HG03571 (cell line): ENCODE measurements around the gene ADAM11.

Experiments used
- ATAC-seq: cut with Tn5 transposase; IDR thresholded peaks from one replicate; pipeline ENCODE4 v1.9.1; 2021; ENCODE audit not compliant: unreplicated experiment

ADAM11 gene

GRCh38 chr17:44757045-44757917 lies 1.5 kb upstream of the ADAM11 start:
- ATAC-seq: no peak

DNA sequence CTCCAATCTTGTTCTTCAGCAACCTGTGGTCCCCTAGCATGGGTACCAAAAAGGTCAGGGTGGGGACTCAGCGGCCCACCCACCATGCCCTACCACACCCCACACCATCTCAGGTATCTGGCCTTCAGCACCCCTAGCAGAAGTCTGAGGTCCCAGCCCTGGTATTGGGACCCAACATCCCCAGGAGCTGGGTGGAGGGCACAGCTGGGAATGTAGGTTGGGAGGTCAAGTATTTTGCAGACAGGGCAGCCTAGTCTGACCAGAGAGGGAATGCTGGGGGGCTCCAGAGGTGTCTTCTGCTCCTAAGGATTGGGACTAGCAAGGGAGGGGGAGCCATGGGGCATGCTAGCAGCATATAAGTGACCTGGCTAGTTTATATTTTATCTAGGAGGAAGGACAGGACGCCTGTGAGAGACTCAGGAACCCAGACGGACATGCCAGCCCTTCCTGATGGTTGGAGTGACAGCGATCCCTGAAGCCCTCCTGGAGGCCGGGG lies 822 bp upstream of the ADAM11 start:
- ATAC-seq: no peak

DNA sequence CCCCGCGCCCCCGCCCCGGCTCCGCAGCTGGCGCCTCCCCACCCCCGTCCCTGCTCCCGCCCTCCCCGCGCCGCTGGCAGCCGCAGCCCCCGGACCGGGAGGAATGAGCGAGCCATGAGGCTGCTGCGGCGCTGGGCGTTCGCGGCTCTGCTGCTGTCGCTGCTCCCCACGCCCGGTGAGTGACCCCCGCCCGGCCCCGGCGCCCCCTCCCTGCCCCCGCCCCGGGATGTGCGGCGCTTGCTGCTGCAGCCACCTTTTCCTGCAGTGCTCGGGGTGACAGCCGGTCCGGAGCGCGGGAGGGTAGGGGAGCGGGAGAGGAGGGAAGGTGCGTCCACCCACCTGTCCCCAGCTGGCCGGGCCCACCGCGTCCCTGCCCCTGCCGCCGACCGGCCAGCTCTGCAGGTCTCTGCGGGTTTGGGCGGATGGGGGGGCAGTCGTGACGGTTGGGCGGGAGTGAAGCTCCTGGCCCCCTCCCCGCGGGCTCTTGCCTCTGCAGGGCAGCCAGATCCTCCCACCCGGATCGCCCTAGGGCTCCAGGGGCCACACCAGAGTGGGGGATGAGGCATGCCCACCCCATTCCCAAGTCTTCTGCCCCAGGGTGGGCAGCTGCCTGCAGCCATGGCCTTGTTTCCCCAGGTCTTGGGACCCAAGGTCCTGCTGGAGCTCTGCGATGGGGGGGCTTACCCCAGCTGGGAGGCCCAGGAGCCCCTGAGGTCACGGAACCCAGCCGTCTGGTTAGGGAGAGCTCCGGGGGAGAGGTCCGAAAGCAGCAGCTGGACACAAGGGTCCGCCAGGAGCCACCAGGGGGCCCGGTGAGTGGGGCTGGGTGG lies 513 bp downstream of the ADAM11 start:
- no peak for ATAC-seq

GRCh38 chr17:44759916-44760243 lies 1.1 kb downstream of the ADAM11 start:
- no peak for ATAC-seq

- ATAC-seq: no peak
Measured at GRCh38 chr17:44760474-44761308, 1.9 kb downstream of the ADAM11 start.

DNA sequence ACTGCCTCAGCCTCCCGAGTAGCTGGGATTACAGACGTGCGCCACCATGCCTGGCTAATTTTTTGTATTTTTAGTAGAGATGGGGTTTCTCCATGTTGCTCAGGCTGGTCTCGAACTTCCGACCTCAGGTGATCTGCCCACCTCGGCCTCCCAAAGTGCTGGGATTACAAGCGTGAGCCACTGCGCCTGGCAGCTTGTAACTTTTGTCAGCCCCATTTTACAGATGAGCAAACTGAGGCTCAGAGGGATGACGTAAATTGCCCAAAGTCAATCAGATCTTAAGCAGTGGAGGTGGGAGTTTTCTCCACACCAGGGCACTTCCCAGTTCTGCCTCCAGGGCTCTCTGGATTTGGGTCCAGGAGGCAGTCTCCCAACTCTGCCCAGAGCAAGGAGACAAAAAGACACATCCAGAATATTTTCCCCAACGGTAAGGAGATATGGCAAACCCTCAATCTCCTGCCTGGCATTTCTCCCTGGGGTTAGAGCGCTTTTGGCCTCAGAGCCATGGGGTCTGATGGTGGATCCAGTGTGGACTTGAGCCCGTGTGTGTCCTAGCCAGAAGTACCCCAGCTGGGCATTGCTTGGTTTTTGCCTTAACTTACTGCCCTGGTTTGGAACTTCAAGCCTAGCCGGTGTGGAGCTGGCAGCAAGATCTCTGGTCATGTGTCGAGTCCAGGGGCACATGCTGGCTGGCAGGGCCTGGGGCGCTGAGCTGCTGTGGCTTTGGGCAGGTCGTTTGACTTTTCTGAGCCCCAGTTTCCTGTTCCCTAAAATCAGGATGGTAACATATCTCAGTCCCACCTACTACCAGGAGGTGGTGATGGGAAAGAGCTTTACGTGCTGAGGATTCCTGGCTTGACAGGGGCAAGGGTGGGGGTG lies 3.4 kb downstream of the ADAM11 start:
- ATAC-seq: no peak

DNA sequence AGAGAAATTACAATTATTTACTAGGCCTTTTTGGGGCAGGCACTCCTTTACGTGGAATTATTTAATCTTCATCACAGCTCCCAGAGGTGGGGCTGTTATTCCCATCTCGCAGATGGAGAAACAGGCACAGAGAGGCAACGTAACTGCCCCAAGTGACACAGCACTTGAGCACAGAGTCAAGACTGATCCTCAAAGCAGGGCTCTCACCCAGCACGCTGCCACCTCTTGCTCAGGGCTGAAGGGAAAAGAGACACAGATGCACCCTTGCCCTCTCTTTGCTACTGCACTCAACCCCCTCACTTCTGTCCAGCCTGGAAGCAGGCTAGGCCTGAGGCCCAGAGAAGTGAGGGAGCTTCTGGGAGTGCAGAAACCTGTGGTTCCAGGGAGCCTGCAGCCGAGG lies 4.4 kb downstream of the ADAM11 start:
- no peak for ATAC-seq

DNA sequence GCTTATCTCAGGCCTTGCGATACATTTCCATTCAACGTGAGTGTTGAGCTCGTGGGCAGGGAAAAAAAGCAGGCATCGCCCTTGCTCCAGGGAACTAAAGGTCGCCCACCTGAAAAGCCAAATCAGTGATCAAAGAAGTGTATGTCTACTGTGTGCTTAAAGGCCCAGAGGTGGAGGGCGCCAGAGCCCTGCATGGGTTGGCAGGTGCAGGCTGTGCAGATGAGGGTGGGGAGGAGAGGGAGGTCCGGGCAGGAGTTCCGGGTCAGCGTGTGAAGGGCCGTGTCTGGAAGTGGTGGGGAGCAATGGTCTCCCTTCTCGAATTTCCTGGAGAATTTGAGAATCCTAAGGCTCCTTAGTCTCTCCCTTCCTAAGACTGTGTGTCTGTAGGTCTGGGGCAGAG lies 7.2 kb downstream of the ADAM11 start:
- ATAC-seq: no peak

DNA sequence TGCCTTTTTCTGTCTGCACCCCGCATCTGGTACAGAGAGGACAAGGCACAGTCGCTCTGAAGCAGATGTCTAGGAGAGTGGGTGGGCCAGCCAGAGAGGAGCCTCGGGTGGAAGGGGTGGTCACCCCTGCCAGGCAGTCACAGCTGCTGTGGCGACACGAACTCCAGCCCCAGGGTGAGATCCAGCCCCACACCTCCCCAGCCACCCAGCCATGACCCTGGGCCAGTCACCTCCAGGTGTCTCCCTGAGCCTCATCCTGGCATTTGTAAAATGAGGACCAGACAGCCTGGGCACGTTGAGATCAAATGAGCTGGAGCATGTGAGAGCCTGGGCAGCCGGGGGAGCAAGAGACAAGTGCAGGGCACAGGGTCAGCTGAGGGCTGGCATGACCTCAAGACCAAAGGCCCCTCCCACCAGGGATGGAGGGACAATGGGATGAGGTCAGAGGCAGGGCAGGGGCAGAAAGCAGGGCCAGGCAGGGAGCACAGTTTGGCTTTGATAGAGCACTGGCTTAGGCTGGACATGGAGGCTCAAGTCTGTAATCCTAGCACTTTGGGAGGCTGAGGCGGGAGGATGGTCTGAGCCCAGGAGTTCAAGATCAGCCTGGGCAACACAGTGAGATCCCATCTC lies 7.7 kb downstream of the ADAM11 start:
- ATAC-seq: no peak

DNA sequence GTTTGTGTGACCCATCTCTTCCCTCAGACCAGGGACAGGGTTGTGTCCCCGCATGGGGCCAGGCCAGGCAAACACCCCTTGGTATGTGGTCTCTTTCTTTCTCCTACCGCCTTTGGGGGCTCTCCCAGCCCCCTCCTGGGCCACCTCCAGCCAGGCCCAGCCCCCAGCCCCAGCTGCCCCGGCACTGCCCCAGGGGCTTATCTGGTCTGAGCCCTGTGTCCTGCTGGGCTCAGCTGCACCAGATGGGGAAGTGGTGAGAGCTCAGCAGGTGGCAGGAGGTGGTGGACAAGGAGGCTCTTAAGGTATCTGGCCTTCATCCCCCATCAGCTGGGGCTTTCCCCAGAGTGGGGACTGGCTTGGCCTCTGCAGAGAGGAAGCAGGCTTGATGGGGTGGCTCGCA lies 8.7 kb downstream of the ADAM11 start:
- no peak for ATAC-seq

- ATAC-seq: no peak
Measured at GRCh38 chr17:44768505-44769142, 9.8 kb downstream of the ADAM11 start.

- ATAC-seq: no peak
Measured at GRCh38 chr17:44769230-44769629, 10.4 kb downstream of the ADAM11 start.

DNA sequence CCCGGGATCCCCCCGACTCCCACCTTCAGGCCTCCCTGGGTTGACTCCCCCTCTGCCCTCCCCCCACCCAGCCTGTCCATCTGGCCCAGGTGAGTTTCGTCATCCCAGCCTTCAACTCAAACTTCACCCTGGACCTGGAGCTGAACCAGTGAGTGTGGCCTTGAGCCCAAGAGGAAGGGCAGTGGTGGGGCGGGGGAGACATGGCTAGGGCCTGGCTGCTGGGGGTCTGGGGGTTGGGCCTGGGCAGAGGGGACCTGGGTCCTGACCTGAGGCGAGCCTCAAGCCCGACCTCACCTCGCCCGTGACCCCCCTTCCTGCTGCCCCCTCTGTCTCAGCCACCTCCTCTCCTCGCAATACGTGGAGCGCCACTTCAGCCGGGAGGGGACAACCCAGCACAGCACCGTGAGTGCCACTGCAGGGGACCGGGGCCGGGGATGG lies 10.9 kb downstream of the ADAM11 start:
- ATAC-seq: no peak

DNA sequence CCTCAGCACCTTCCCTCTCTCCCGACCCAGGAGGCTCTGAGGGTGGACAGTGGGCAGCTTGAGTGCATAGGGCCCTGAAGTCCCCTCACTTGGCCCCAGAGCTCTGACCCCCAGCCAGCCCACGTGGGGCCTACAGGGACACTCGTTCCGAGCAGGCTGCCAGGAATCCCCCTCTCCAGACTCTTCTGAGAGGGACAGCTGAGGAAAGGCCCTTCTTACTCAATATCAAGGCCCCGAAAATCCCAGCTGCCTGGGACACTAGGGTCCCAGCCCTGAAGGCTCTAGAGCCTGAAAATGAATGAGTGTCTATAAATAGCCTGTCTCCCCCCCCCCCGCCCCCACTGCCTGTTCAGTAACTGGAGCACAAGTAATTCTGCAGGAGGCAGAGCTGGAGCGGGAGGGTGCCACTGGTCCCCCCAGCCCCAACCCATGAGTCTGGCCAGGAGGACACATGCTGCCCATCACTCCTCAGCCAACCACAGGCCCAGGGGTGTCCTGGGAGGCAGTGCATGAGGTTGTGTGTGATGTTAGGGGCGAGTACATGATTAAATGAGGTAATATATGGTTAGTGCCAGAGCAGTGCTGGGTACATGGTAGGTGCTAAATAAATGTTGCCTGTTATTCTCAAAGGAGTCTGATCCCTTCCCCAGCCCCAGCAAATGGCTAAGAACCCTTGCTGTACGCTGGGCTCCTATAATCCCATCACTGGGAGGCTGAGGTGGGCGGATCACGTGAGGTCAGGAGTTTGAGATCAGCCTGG lies 11.6 kb downstream of the ADAM11 start:
- ATAC-seq: no peak

DNA sequence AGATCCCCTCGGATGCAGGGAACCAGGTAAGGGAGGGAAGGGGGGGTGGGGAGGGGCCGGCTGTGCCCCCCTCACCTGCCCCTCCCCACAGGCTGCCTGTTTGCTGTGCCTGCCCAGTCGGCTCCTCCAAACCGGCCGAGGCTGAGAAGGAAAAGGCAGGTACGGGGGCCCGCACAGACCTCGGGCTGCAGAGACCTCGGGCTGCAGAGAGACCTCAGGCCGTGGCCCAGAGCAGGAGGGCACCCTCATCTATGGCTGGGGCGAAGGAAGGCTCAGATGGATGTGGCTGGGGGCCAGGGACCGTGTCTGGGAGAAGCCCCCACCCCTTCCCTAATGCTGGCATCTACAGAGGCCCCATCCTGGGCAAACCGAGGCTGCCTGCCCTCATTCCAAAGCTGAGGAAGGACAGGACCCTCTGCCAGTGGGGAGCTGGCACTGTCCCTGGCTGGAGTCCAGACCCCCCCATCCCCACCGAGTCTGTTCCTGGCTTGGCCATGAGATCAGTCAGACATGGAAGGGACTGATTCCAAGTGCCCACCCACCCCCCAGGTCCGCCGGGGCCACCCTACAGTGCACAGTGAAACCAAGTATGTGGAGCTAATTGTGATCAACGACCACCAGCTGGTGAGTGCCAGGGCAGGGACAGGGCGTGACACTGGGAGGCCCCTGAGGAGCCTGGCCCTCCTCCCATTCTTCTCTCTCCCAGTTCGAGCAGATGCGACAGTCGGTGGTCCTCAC lies 13.7 kb downstream of the ADAM11 start:
- ATAC-seq: no peak

GRCh38 chr17:44773140-44773539 lies 14.4 kb downstream of the ADAM11 start:
- no peak for ATAC-seq

DNA sequence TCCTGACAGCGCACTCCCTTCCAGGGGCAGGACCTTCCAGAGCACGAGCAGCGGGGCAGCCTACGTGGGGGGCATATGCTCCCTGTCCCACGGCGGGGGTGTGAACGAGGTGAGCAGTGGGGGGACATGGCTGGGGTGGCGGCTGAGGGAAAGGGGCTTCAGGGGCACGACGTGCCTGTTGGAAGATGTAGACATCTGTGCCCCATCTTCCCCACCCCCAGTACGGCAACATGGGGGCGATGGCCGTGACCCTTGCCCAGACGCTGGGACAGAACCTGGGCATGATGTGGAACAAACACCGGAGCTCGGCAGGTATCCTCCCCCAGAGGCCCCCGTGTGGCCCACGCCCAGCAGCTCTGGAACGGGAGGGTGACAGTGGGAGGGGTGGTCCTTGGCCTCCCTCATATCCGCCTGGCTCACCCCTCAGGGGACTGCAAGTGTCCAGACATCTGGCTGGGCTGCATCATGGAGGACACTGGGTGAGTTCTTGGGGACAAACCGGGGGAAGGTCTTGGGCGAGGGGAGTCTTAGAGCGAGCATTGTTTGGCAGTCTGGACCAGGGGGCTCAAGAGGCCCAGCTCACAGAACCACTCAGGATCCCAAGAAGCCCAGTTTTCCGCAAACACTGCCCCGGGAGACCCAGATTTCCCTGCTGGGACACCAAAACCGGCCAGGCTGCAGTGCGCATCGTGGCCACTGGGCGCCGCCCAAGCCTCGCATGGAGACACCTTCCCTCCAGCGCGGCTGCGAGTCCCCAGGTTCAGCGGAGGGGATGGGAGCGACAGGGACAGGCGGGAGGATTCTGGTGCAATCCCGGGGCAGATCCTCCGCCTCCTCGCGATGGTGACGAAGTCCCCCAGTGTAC lies 15.7 kb downstream of the ADAM11 start:
- ATAC-seq: no peak
